CD4-positive, alpha-beta memory T cell (primary cell): ENCODE results near the gene WASF1. TPM values are rescaled to one million over a fixed set of nuclear protein-coding genes. Genes with fewer than 3 reads are reported as not detected.

ENCODE experiments used
- CTCF ChIA-PET: fragments of 350-600 bp; sonication (Branson Sonifier 250); formaldehyde crosslinking; loops from one replicate; lab custom pipeline; 2021; ENCODE audit warnings: inconsistent platforms; ENCODE audit not compliant: partially characterized antibody; lab: Charles Lee
- POLR2A ChIA-PET: fragments of 350-600 bp; sonication (Branson Sonifier 250); formaldehyde crosslinking; loops from one replicate; lab custom pipeline; 2021; ENCODE audit not compliant: partially characterized antibody; lab: Charles Lee
- DNase-seq, 5 donors: peaks; one replicate each; pipeline versions ENCODE4 v3.0.0 to v3.0.0-alpha.2; 2020 to 2022; ENCODE audit warnings: mixed read lengths in 1 of 5
- H3K27ac ChIP-seq: one replicate; pipeline ENCODE4 v1.7.0; 2013; ENCODE audit warnings: low read depth, low read length
- H3K27me3 ChIP-seq: 2 replicates; pipeline ENCODE4 v1.7.0; 2013; ENCODE audit warnings: mild to moderate bottlenecking, low read length, moderate library complexity; ENCODE audit not compliant: insufficient read depth
- H3K36me3 ChIP-seq: 2 replicates; pipeline ENCODE4 v1.7.0; 2013; ENCODE audit warnings: mild to moderate bottlenecking, low read length, moderate library complexity; ENCODE audit not compliant: insufficient read depth
- H3K4me1 ChIP-seq: 2 replicates; pipeline ENCODE4 v1.7.0; 2013; ENCODE audit warnings: mild to moderate bottlenecking, low read length, moderate library complexity; ENCODE audit not compliant: insufficient read depth
- H3K4me3 ChIP-seq, 2 donors: one replicate each; pipeline ENCODE4 v1.7.0; 2013; ENCODE audit warnings: low read length in 2 of 2, mild to moderate bottlenecking in 1 of 2
- H3K9me3 ChIP-seq, 2 donors: one replicate each; pipeline ENCODE4 v1.7.0; 2013; ENCODE audit warnings: low read length in 2 of 2, control low read depth in 1 of 2; ENCODE audit not compliant: control insufficient read depth in 1 of 2
- H3K27ac Mint-ChIP-seq, 7 donors: one replicate each; pipeline ENCODE4 v1.8.0; 2020 to 2021; ENCODE audit warnings: mixed read lengths in 7 of 7, mild to moderate bottlenecking in 6 of 7, inconsistent platforms in 3 of 7, moderate library complexity in 3 of 7
- H3K27me3 Mint-ChIP-seq, 2 donors: one replicate each; pipeline ENCODE4 v1.8.0; 2020 to 2021; ENCODE audit warnings: mixed read lengths in 2 of 2
- H3K36me3 Mint-ChIP-seq, 2 donors: one replicate each; pipeline ENCODE4 v1.8.0; 2020 to 2021; ENCODE audit warnings: mixed read lengths in 2 of 2, inconsistent platforms in 1 of 2, mild to moderate bottlenecking in 1 of 2
- H3K4me1 Mint-ChIP-seq, 4 donors: one replicate each; pipeline ENCODE4 v1.8.0; 2020 to 2021; ENCODE audit warnings: mixed read lengths in 4 of 4, mild to moderate bottlenecking in 1 of 4
- H3K4me3 Mint-ChIP-seq, 8 donors: one replicate each; pipeline ENCODE4 v1.8.0; 2020 to 2021; ENCODE audit warnings: mixed read lengths in 8 of 8, mild to moderate bottlenecking in 7 of 8, moderate library complexity in 6 of 8, inconsistent platforms in 3 of 8
- H3K9me3 Mint-ChIP-seq, 8 donors: one replicate each; pipeline ENCODE4 v1.8.0; 2020 to 2021; ENCODE audit warnings: mixed read lengths in 8 of 8, mild to moderate bottlenecking in 5 of 8, inconsistent platforms in 3 of 8, moderate library complexity in 1 of 8
- intact Hi-C: fragments of 100-400 bp; cut with micrococcal nuclease; formaldehyde crosslinking; loops from one replicate; pipeline ENCODE4 v1.15.1; 2023
- polyA plus RNA-seq, 2 donors: library from polyadenylated mRNA; unstranded; fragments of 300-500 nt; fragmentation: Illumina TruSeq; gene quantifications; one replicate each; pipeline ENCODE4 v1.2.3, GENCODE V29; 2021
- total RNA-seq, 2 experiments: library from RNA; stranded (reverse); gene quantifications; one replicate each; pipeline ENCODE4 v1.2.3, GENCODE V29; 2021

Gene WASF1
- under 1 TPM; 0.39 to 0.70 TPM for total RNA-seq
- under 1 TPM; 0.09 to 0.13 TPM for polyA plus RNA-seq

DNA sequence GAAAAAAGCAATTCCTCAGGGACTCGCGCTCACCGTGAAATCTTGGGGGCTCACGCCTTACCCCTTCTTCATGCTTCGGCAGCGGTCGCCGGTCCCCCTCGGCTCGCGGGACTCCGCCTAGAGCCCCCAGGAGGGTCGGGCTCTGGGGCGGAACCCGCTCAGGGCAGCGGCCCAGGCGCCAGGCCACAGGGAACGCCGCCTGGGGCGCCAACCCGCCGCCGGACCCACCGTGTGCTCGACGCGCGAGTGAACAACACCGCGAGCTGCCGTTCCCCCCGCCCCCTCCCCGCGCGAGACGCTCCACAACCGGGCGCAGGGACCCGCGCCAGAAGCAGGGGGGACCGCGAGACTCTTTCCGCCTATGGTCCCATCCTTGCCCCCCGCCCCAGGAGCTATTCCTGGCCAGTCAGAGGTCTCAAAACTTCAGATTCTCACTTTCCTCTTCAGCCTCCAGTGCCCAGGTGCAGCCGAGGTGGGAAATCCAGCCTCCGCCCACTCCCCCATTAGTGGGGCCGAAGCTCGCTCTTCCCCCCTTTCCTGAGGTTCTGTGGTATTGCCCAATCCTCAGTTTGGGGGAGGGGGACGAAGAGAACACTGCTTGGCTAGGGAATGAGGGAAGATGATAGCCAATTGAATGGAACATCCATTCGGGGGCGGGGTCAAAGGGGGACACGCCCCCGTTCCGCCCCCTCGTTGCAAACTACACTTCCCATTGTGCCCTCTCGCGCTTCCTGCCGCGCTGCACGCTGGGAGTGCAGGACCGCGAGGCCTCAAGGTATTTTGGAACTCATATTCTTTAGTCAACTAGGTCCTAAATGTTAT is at the start of gene WASF1:
Gene WASF1, minus strand, starts transcription at position 265 of the 822 bp plus-strand sequence. CDS start 52,069 bp downstream, outside the sequence.
- intact Hi-C loops, result loop anchor here (1.0 to 10.0 kb wide), 12 partner anchors 139 to 1885 kb away; partner anchors contain the start of genes AFG1L, AK9, AMD1 and CD164
- POLR2A ChIA-PET, result interaction anchor here (0.7 to 3.0 kb wide), 15 partner anchors 9 to 802 kb away, joined by 3 to 14 read pairs (median 5); partner anchors contain the start of genes AK9, AMD1, CDK19 and FIG4

DNA sequence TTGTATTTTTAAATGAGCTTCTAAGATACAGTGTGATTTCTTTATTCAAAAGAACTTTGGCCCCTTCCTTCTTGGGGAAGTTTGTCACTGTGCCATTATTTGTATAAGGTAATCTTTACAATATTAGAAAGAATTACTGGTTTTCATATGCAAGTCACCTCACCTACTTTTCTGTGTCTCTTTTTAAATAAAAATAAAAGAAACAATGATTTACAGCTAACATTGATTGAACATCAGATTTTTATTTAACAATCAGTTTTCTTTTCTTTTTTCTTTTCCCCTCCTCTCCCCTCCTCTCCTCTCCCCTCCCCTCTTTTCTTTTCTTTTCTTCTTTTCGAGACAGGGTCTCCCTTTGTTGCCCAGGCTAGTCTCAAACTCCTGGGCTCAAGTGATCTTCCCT is 46.8 kb upstream of the WASF1 start:
- H3K27me3 ChIP-seq, result no peaks in the 10 kb centered on the region
- H3K9me3 ChIP-seq, result no peaks in the 10 kb centered on the region
- intact Hi-C loops, result no loop called here
- no peak overlapping the region for H3K27ac ChIP-seq
- peaks cover 23% of the 10 kb centered on the region for H3K36me3 ChIP-seq
- POLR2A ChIA-PET, result no interaction called here
- no peak overlapping the region for H3K27ac Mint-ChIP-seq
- no peaks in the 10 kb centered on the region for H3K27me3 Mint-ChIP-seq
- H3K4me3 ChIP-seq, result no peak overlapping the region
- H3K9me3 Mint-ChIP-seq, result no peaks in the 10 kb centered on the region
- no peak for DNase-seq
- peaks cover 48 to 69% of the 10 kb centered on the region in 2 donors for H3K36me3 Mint-ChIP-seq
- no peak overlapping the region for H3K4me3 Mint-ChIP-seq
- no peaks in the 10 kb centered on the region for H3K4me1 ChIP-seq
- peaks cover 0 to 2% (median 0%) of the 10 kb centered on the region in 4 donors for H3K4me1 Mint-ChIP-seq
- CTCF ChIA-PET, result no interaction called here

More for the DNA sequence above, at the start of gene WASF1:
- Histone ChIP-seq H3K36me3 (no peaks in the 10 kb centered on the region), H3K27ac (peak within 1 kb of the TSS; percentile 88), H3K9me3 (no peaks in the 10 kb centered on the region), H3K4me3 (peak within 1 kb of the TSS; percentile 77 to 92), H3K27me3 (no peaks in the 10 kb centered on the region), H3K4me1 (peaks cover 46% of the 10 kb centered on the region)
- Mint-ChIP-seq H3K27me3 (peaks cover 4 to 5% of the 10 kb centered on the region in 2 donors), H3K27ac (peak within 1 kb of the TSS; percentile 24 to 90 (median 64)), H3K36me3 (no peaks in the 10 kb centered on the region), H3K4me1 (peaks cover 5 to 7% (median 6%) of the 10 kb centered on the region in 4 donors), H3K4me3 (peak within 1 kb of the TSS; percentile 82 to 92 (median 86)), H3K9me3 (no peaks in the 10 kb centered on the region)
- CTCF ChIA-PET, result interaction anchor here (0.6 to 4.5 kb wide), 8 partner anchors 9 to 697 kb away, joined by 3 to 36 read pairs (median 4); no protein-coding TSS in a partner anchor
- DNase-seq, result peak; percentile 90 to 93 (median 92)

DNA sequence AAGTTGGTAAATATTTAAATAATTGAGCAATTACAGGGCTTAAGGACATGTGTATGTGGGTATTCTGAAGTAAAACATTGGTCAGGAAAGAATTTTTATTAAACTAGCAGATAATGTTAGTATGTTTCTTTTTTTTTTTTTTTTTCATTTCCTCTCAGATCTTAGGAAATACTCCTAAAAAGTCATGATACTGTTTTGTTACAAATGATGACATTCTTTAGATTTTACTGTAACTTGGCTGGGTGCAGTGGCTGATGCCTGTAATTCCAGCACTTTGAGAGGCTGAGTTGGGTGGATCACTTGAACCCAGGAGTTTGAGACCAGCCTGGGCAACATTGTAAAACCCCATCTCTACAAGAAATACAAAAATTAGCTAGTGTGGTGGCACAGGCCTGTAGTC is 42.3 kb upstream of the WASF1 start:
- Histone ChIP-seq H3K36me3 (peaks cover 45% of the 10 kb centered on the region), H3K4me3 (no peak overlapping the region), H3K27ac (no peak overlapping the region), H3K27me3 (no peaks in the 10 kb centered on the region), H3K9me3 (no peaks in the 10 kb centered on the region), H3K4me1 (no peaks in the 10 kb centered on the region)
- no peak overlapping the region for H3K4me3 Mint-ChIP-seq
- no peaks in the 10 kb centered on the region for H3K9me3 Mint-ChIP-seq
- CTCF ChIA-PET, result no interaction called here
- H3K4me1 Mint-ChIP-seq, result peaks cover 0 to 2% (median 0%) of the 10 kb centered on the region in 4 donors
- H3K27ac Mint-ChIP-seq, result no peak overlapping the region
- peaks cover 61 to 80% of the 10 kb centered on the region in 2 donors for H3K36me3 Mint-ChIP-seq
- DNase-seq, result no peak
- no peaks in the 10 kb centered on the region for H3K27me3 Mint-ChIP-seq
- intact Hi-C loops, result no loop called here
- POLR2A ChIA-PET, result no interaction called here

DNA sequence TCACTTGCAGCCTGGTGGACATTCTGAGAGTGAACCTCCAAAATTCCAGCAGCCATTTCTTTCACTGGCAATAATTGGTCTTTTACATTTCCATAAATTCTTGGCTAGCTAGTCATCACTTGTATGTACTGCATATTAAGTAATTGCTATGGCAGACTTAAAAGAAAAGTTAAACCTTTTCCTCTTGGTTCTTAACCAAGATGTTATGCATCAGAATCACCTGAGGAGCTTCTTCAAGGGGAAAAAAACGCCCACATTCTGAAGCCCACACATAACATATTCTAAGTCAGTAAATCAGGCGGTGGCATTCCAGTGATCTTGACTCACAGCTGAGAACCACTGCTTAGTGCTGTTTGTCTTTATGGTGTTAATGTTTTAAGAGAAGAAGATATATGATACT is 37.8 kb upstream of the WASF1 start:
- Histone ChIP-seq H3K9me3 (no peaks in the 10 kb centered on the region), H3K27me3 (no peaks in the 10 kb centered on the region), H3K36me3 (peaks cover 60% of the 10 kb centered on the region), H3K27ac (no peak overlapping the region), H3K4me1 (no peaks in the 10 kb centered on the region), H3K4me3 (no peak overlapping the region)
- Mint-ChIP-seq H3K4me1 (no peaks in the 10 kb centered on the region), H3K27ac (no peak overlapping the region), H3K27me3 (no peaks in the 10 kb centered on the region), H3K36me3 (peaks cover 61 to 87% of the 10 kb centered on the region in 2 donors), H3K4me3 (no peak overlapping the region), H3K9me3 (no peaks in the 10 kb centered on the region)
- intact Hi-C loops, result no loop called here
- no peak for DNase-seq
- ChIA-PET CTCF (interaction anchor here (1.1 kb wide), 1 partner anchor 10 kb away, joined by 4 read pairs; no protein-coding TSS in a partner anchor), POLR2A (no interaction called here)

DNA sequence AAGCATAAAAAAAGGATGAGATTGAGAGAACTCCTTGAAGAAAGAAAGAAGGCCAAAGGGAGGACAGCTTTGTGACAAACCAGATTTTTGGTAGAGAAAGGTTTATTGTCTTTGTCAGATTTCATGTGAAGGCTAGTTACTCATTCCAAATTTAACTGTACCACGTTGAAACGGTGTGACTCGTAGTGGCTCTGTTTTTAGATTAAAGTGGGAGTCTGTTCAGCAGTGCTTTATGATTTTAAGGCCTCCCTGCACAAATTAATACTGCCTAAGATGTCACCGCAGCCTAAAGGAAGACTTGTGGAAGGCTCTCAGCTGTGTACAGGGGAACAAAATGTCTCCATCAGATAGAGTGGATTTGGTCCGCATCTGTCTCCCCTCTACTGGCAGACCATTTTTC is 36.7 kb upstream of the WASF1 start:
- Mint-ChIP-seq H3K36me3 (peaks cover 66 to 86% of the 10 kb centered on the region in 2 donors), H3K27ac (no peak overlapping the region), H3K9me3 (no peaks in the 10 kb centered on the region), H3K27me3 (no peaks in the 10 kb centered on the region), H3K4me1 (no peaks in the 10 kb centered on the region), H3K4me3 (no peak overlapping the region)
- Histone ChIP-seq H3K27ac (no peak overlapping the region), H3K9me3 (no peaks in the 10 kb centered on the region), H3K4me1 (no peaks in the 10 kb centered on the region), H3K4me3 (no peak overlapping the region), H3K36me3 (peaks cover 68% of the 10 kb centered on the region), H3K27me3 (no peaks in the 10 kb centered on the region)
- DNase-seq, result no peak
- intact Hi-C loops, result no loop called here
- ChIA-PET CTCF (interaction anchor here (1.1 to 1.3 kb wide), 2 partner anchors 9 to 38 kb away, joined by 4 read pairs; no protein-coding TSS in a partner anchor), POLR2A (no interaction called here)

DNA sequence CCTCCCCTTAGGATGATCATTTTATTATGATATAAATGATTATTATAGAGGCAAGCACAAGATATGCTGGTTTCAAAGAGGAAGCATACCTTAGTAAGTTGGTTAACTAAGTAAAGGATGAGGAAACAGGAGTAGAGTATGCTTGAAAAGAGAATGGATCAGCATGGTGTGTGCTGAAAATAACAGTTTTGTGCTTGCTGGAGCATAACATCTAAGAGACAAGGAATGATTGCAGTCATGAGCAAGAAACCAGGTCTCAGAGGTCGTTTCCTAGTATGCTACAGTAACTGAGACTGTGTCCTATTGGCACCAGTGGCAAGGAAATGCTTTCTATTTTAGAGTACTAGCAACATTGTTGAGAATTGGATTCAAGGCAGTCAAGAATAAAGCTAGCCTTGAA is 34.9 kb upstream of the WASF1 start:
- POLR2A ChIA-PET, result no interaction called here
- H3K27me3 ChIP-seq, result no peaks in the 10 kb centered on the region
- Mint-ChIP-seq H3K4me3 (no peak overlapping the region), H3K27me3 (no peaks in the 10 kb centered on the region), H3K4me1 (no peaks in the 10 kb centered on the region), H3K9me3 (no peaks in the 10 kb centered on the region), H3K27ac (no peak overlapping the region), H3K36me3 (peaks cover 60 to 83% of the 10 kb centered on the region in 2 donors)
- CTCF ChIA-PET, result no interaction called here
- DNase-seq, result no peak
- no peak overlapping the region for H3K4me3 ChIP-seq
- intact Hi-C loops, result no loop called here
- H3K27ac ChIP-seq, result no peak overlapping the region
- peaks cover 62% of the 10 kb centered on the region for H3K36me3 ChIP-seq
- no peaks in the 10 kb centered on the region for H3K9me3 ChIP-seq
- H3K4me1 ChIP-seq, result no peaks in the 10 kb centered on the region

DNA sequence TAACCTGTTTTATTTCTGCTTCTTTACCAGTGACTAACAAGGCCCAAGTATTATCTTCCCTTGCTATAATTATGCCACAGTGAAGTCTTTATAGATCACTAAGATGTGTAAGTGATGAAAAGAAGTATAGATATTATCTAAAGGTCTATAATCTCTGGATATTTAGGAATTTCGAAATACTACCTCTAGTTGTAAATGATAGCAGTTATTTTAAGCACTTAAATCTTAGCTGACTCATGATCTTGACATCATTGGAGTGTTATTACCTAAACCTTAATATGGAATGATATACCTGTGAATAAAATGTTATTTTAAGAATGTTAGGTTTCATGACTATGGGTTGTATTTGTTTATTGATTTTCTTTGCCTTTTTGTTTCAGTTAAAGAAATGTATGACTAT is 32.3 kb upstream of the WASF1 start:
- Mint-ChIP-seq H3K27ac (peak overlapping the region in 1 of 7 donors; percentile 4), H3K4me3 (no peak overlapping the region), H3K27me3 (no peaks in the 10 kb centered on the region), H3K4me1 (no peaks in the 10 kb centered on the region), H3K9me3 (no peaks in the 10 kb centered on the region), H3K36me3 (peaks cover 50 to 73% of the 10 kb centered on the region in 2 donors)
- CTCF ChIA-PET, result no interaction called here
- H3K36me3 ChIP-seq, result peaks cover 52% of the 10 kb centered on the region
- no peaks in the 10 kb centered on the region for H3K27me3 ChIP-seq
- H3K9me3 ChIP-seq, result no peaks in the 10 kb centered on the region
- no peak for DNase-seq
- no peak overlapping the region for H3K4me3 ChIP-seq
- no peak overlapping the region for H3K27ac ChIP-seq
- POLR2A ChIA-PET, result no interaction called here
- H3K4me1 ChIP-seq, result no peaks in the 10 kb centered on the region
- intact Hi-C loops, result no loop called here
